ENCODE results near the gene KCNJ13. TPM values are rescaled to one million over a fixed set of nuclear protein-coding genes. Genes with fewer than 3 reads are reported as not detected.
"Not testable (repeated sequence)": the region's sequence is repeated elsewhere in the genome, so short reads cannot be mapped to it uniquely, and the experiment has no call there.

KCNJ13 gene
- total and polyA plus RNA-seq, 8 donors: 0.37 TPM; not detected in 7

- Histone ChIP-seq H3K27me3 (no peaks in the 10 kb centered on the region), H3K36me3 (peaks cover 0 to 8% (median 0%) of the 10 kb centered on the region in 3 donors), H3K27ac (no peak overlapping the region), H3K4me1 (no peaks in the 10 kb centered on the region), H3K4me3 (no peak overlapping the region), H3K9me3 (no peaks in the 10 kb centered on the region)
- no peak for DNase-seq
- no peak for ATAC-seq
- TF ChIP-seq CTCF (IDR thresholded peaks at IDR 0.05): no peak
- intact Hi-C loops (cut with DNase I): no loop called here
- no peak for FAIRE-seq
- WGBS, 2 donors: 88 to 93% methylated on average over 1 of the region's 1 CpG
Observed at GRCh38 chr2:232723027-232723426, 53.3 kb downstream of the KCNJ13 start.

GRCh38 chr2:232721882-232722281 is 54.5 kb downstream of the KCNJ13 start:
- H3K27ac ChIP-seq: no peak overlapping the region
- no peak for TF ChIP-seq CTCF (IDR thresholded peaks at IDR 0.05)
- no peaks in the 10 kb centered on the region for H3K9me3 ChIP-seq
- no peaks in the 10 kb centered on the region for H3K27me3 ChIP-seq
- no peak overlapping the region for H3K4me3 ChIP-seq
- DNase-seq (no peak), FAIRE-seq (no peak), ATAC-seq (no peak)
- WGBS, 2 donors: 84 to 87% methylated on average over 2 of the region's 2 CpGs
- H3K4me1 ChIP-seq: no peaks in the 10 kb centered on the region
- intact Hi-C loops (cut with DNase I): no loop called here
- peaks cover 0 to 8% (median 0%) of the 10 kb centered on the region in 3 donors for H3K36me3 ChIP-seq

- H3K4me1 ChIP-seq: no peaks in the 10 kb centered on the region
- ATAC-seq (no peak), FAIRE-seq (no peak), DNase-seq (no peak)
- WGBS, 2 donors: 84 to 85% methylated on average over 2 of the region's 2 CpGs
- H3K27me3 ChIP-seq: no peaks in the 10 kb centered on the region
- no peak overlapping the region for H3K27ac ChIP-seq
- intact Hi-C loops (cut with DNase I): no loop called here
- no peak for TF ChIP-seq CTCF (IDR thresholded peaks at IDR 0.05)
- no peaks in the 10 kb centered on the region for H3K9me3 ChIP-seq
- peaks cover 0 to 8% (median 0%) of the 10 kb centered on the region in 3 donors for H3K36me3 ChIP-seq
- H3K4me3 ChIP-seq: no peak overlapping the region
Observed at GRCh38 chr2:232721261-232721660, 55.1 kb downstream of the KCNJ13 start.

GRCh38 chr2:232720056-232720455 is 56.3 kb downstream of the KCNJ13 start:
- intact Hi-C loops (cut with DNase I); H3K9me3 ChIP-seq; H3K4me1 ChIP-seq; H3K27ac ChIP-seq; DNase-seq; H3K4me3 ChIP-seq; ATAC-seq; H3K36me3 ChIP-seq; H3K27me3 ChIP-seq; FAIRE-seq: not testable (repeated sequence)

Other genes with a start within 250 kb of the KCNJ13 start
- not detected for gene CHRNG, start 236.9 kb downstream of the KCNJ13 start, total RNA-seq
- gene CHRNG, start 236.9 kb downstream of the KCNJ13 start, polyA plus RNA-seq: not detected
- 1 to 10 TPM in 5 of 6 donors, under 1 TPM in 1; 0.88 to 2.8 (median 2.0) TPM for gene TIGD1, start 226.0 kb downstream of the KCNJ13 start, total RNA-seq
- gene TIGD1, start 226.0 kb downstream of the KCNJ13 start, polyA plus RNA-seq: 1 to 10 TPM; 2.8 to 5.9 TPM
- 10 to 100 TPM; 17.8 to 33.0 (median 22.8) TPM for gene EIF4E2, start 225.9 kb downstream of the KCNJ13 start, total RNA-seq
- gene EIF4E2, start 225.9 kb downstream of the KCNJ13 start, polyA plus RNA-seq: 10 to 100 TPM; 28.0 to 31.1 TPM
- 1 to 10 TPM in 3 of 6 donors, under 1 TPM in 3; 0.31 to 1.7 (median 1.1) TPM for gene EFHD1, start 143.0 kb downstream of the KCNJ13 start, total RNA-seq
- gene EFHD1, start 143.0 kb downstream of the KCNJ13 start, polyA plus RNA-seq: 1 to 10 TPM; 3.8 to 4.8 TPM
- 10 to 100 TPM; 33.6 to 50.9 (median 41.7) TPM for gene GIGYF2, start 79.2 kb downstream of the KCNJ13 start, total RNA-seq
- gene GIGYF2, start 79.2 kb downstream of the KCNJ13 start, polyA plus RNA-seq: 10 to 100 TPM; 17.4 to 19.5 TPM
- gene SNORC, start 93.7 kb upstream of the KCNJ13 start, total RNA-seq: 1 to 10 TPM in 5 of 6 donors, under 1 TPM in 1; 0.76 to 2.3 (median 1.3) TPM
- gene SNORC, start 93.7 kb upstream of the KCNJ13 start, polyA plus RNA-seq: 10 to 100 TPM in 1 of 2 donors, 1 to 10 TPM in 1; 4.0 to 13.2 TPM
- 1 to 10 TPM; 3.3 to 7.1 (median 4.5) TPM for gene NGEF, start 236.7 kb upstream of the KCNJ13 start, total RNA-seq
- 1 to 10 TPM; 6.1 to 6.4 TPM for gene NGEF, start 236.7 kb upstream of the KCNJ13 start, polyA plus RNA-seq

All from pancreas (tissue), 10 donors.